Kidney capillary endothelial cell (primary cell): Measurements from ENCODE around the gene PRR18.
A peak's percentile ranks its signal among the peaks of the same experiment; 100 is the strongest.
"Not testable (repeated sequence)": the region's sequence is repeated elsewhere in the genome, so short reads cannot be mapped to it uniquely, and the experiment has no call there.

Experiments used
- DNase-seq: peaks from one replicate; pipeline ENCODE4 v3.0.0-alpha.2; 2018; ENCODE audit warnings: low spot score

The PRR18 gene

GRCh38 chr6:166308033-166308768 lies at the start of gene PRR18:
Gene PRR18, minus strand, starts transcription at chr6:166308392. Its CDS starts 250 bp downstream, at chr6:166308142.
- no peak for DNase-seq

GRCh38 chr6:166355552-166355951 lies 47.4 kb upstream of the PRR18 start:
- DNase-seq = no peak

GRCh38 chr6:166354965-166355364 lies 46.8 kb upstream of the PRR18 start:
- no peak for DNase-seq

- no peak for DNase-seq
Observed at GRCh38 chr6:166354143-166354542, 46.0 kb upstream of the PRR18 start.

- no peak for DNase-seq
Observed at GRCh38 chr6:166353507-166353906, 45.3 kb upstream of the PRR18 start.

- DNase-seq = no peak
Observed at GRCh38 chr6:166352923-166353322, 44.7 kb upstream of the PRR18 start.

GRCh38 chr6:166351715-166352285 lies 43.6 kb upstream of the PRR18 start:
- no peak for DNase-seq

- DNase-seq = no peak
Observed at GRCh38 chr6:166348305-166348949, 40.2 kb upstream of the PRR18 start.

GRCh38 chr6:166346965-166347364 lies 38.8 kb upstream of the PRR18 start:
- no peak for DNase-seq

GRCh38 chr6:166346449-166346848 lies 38.3 kb upstream of the PRR18 start:
- no peak for DNase-seq

- DNase-seq = not testable (repeated sequence)
Observed at GRCh38 chr6:166345672-166346071, 37.5 kb upstream of the PRR18 start.

GRCh38 chr6:166344921-166345320 lies 36.7 kb upstream of the PRR18 start:
- DNase-seq = not testable (repeated sequence)

- DNase-seq = no peak
Observed at GRCh38 chr6:166344240-166344639, 36.0 kb upstream of the PRR18 start.

GRCh38 chr6:166343150-166343487 lies 34.9 kb upstream of the PRR18 start:
- no peak for DNase-seq

GRCh38 chr6:166342349-166343149 lies 34.4 kb upstream of the PRR18 start, which contains the start of gene SFT2D1:
Gene SFT2D1, minus strand, starts transcription at chr6:166342545. Its CDS starts 64 bp downstream, at chr6:166342481.
- peak; percentile 88 for DNase-seq

- no peak for DNase-seq
Observed at GRCh38 chr6:166341977-166342348, 33.8 kb upstream of the PRR18 start.

GRCh38 chr6:166341464-166341863 lies 33.3 kb upstream of the PRR18 start:
- no peak for DNase-seq

- no peak for DNase-seq
Observed at GRCh38 chr6:166338854-166339253, 30.7 kb upstream of the PRR18 start.

- no peak for DNase-seq
Observed at GRCh38 chr6:166336847-166337246, 28.7 kb upstream of the PRR18 start.

GRCh38 chr6:166335378-166336302 lies 27.4 kb upstream of the PRR18 start:
- DNase-seq = no peak

GRCh38 chr6:166334878-166335277 lies 26.7 kb upstream of the PRR18 start:
- no peak for DNase-seq
